Lung (tissue), 12 donors: ENCODE measurements around the gene ALDH18A1. TPM values are rescaled to one million over a fixed set of nuclear protein-coding genes. Genes with fewer than 3 reads are reported as not detected.
"Not testable (repeated sequence)": the region's sequence is repeated elsewhere in the genome, so short reads cannot be mapped to it uniquely, and the experiment has no call there.

ENCODE experiments used
- ATAC-seq: fragments of 200-7000 bp; cut with Tn5 transposase; one replicate; pipeline ENCODE4 v1.9.1; 2020; ENCODE audit warnings: moderate number of reproducible peaks; ENCODE audit not compliant: insufficient read depth, low FRiP score
- DNase-seq, 3 donors: peaks; one replicate each; pipeline ENCODE4 v3.0.0-alpha.2; 2013 to 2017
- H3K27ac ChIP-seq, 2 donors: one replicate each; pipeline ENCODE4 v1.5.1; 2013; ENCODE audit warnings: mild to moderate bottlenecking in 2 of 2, moderate library complexity in 2 of 2, control low read depth in 1 of 2, inconsistent platforms in 1 of 2, low read depth in 1 of 2, low read length in 1 of 2
- H3K27me3 ChIP-seq, 3 donors: one replicate each; pipeline ENCODE4 v1.5.1; 2013; ENCODE audit warnings: low read length in 2 of 3; ENCODE audit not compliant: control insufficient read depth in 3 of 3, insufficient read depth in 3 of 3
- H3K36me3 ChIP-seq, 4 donors: one replicate each; pipeline ENCODE4 v1.5.1; 2013; ENCODE audit warnings: low read length in 4 of 4, mild to moderate bottlenecking in 1 of 4, moderate library complexity in 1 of 4; ENCODE audit not compliant: control insufficient read depth in 4 of 4, insufficient read depth in 4 of 4
- H3K4me1 ChIP-seq, 5 donors: one replicate each; pipeline ENCODE4 v1.5.1; 2013; ENCODE audit warnings: low read length in 5 of 5, mild to moderate bottlenecking in 2 of 5, moderate library complexity in 1 of 5; ENCODE audit not compliant: control insufficient read depth in 5 of 5, insufficient read depth in 5 of 5
- H3K4me3 ChIP-seq: one replicate; pipeline ENCODE4 v1.5.1; 2013; ENCODE audit warnings: mild to moderate bottlenecking, control low read depth, moderate library complexity
- H3K9ac ChIP-seq, 2 donors: one replicate each; pipeline ENCODE4 v1.5.1; 2013; ENCODE audit warnings: low read length in 2 of 2, control low read depth in 1 of 2; ENCODE audit not compliant: insufficient read depth in 1 of 2
- H3K9me3 ChIP-seq, 4 donors: one replicate each; pipeline ENCODE4 v1.5.1; 2013; ENCODE audit warnings: low read length in 3 of 4, mild to moderate bottlenecking in 1 of 4, moderate library complexity in 1 of 4; ENCODE audit not compliant: control insufficient read depth in 4 of 4, insufficient read depth in 3 of 4
- WGBS, 2 donors: extraction: QIAGEN DNeasy Blood & Tissue Kit; methylation state at CpG; one replicate each; pipeline ENCODE4 v1.1.7; 2013; 5-methylcytosine and 5-hydroxymethylcytosine counted together
- polyA plus RNA-seq, 2 donors: library from polyadenylated mRNA; stranded (reverse); fragments of 200-250 nt; gene quantifications; one replicate each; pipeline ENCODE4 v1.2.1, GENCODE V29; 2013
- total RNA-seq, 2 donors: library from RNA; depleted of rRNA in 1 of 2; stranded (reverse); fragments of >200 nt in 1 of 2; gene quantifications; one replicate each; pipeline ENCODE4 v1.2.1, GENCODE V29; 2014 to 2021
- TF ChIP-seq, protein P1 (sequence below): IDR thresholded peaks from 2 replicates; pipeline ENCODE4 v1.5.1; 2012; ENCODE audit warnings: mild to moderate bottlenecking; ENCODE audit errors: control extremely low read depth, extremely low read depth
- donor health status: control.
- donor health status: control.
- donor health status: Bipolar disorder and iron deficiency.
- donor health status: healthy.
- donor health status: DM: yes; HTN: yes; CAD: no.

The ALDH18A1 gene
- total and polyA plus RNA-seq, 4 donors, result 12.6 to 44.5 (median 30.2) TPM

DNA sequence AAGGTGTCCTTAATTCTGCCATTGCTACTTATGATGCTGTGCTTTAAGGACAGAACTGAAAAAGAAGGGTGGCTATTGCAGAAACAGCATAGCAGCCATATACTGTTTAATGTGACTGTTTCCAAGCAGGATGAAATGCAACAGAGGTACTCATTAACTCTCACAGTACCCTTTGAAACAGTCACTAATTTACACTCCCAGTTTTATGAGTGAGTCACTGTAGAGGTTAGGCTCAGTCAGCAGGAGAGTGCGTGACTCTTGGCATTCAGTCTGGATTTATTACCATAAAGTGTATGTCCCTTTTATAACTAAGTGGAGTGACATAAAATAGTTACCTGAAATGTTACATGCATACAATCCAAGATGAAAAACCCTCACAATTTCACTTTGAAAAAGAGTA is 27.7 kb downstream of the ALDH18A1 start:
- H3K27me3 ChIP-seq, result no peaks in the 10 kb centered on the region
- peaks cover 16 to 53% (median 34%) of the 10 kb centered on the region in 4 donors for H3K36me3 ChIP-seq
- no peak for DNase-seq
- H3K4me1 ChIP-seq, result no peaks in the 10 kb centered on the region
- WGBS, 2 donors, result 92 to 95% methylated on average over 1 of the region's 1 CpG
- TF ChIP-seq, protein P1, sequence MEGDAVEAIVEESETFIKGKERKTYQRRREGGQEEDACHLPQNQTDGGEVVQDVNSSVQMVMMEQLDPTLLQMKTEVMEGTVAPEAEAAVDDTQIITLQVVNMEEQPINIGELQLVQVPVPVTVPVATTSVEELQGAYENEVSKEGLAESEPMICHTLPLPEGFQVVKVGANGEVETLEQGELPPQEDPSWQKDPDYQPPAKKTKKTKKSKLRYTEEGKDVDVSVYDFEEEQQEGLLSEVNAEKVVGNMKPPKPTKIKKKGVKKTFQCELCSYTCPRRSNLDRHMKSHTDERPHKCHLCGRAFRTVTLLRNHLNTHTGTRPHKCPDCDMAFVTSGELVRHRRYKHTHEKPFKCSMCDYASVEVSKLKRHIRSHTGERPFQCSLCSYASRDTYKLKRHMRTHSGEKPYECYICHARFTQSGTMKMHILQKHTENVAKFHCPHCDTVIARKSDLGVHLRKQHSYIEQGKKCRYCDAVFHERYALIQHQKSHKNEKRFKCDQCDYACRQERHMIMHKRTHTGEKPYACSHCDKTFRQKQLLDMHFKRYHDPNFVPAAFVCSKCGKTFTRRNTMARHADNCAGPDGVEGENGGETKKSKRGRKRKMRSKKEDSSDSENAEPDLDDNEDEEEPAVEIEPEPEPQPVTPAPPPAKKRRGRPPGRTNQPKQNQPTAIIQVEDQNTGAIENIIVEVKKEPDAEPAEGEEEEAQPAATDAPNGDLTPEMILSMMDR, result no peak
- no peaks in the 10 kb centered on the region for H3K9me3 ChIP-seq
- H3K4me3 ChIP-seq, result no peak overlapping the region
- no peak overlapping the region for H3K27ac ChIP-seq
- H3K9ac ChIP-seq, result no peak overlapping the region
- ATAC-seq, result no peak

DNA sequence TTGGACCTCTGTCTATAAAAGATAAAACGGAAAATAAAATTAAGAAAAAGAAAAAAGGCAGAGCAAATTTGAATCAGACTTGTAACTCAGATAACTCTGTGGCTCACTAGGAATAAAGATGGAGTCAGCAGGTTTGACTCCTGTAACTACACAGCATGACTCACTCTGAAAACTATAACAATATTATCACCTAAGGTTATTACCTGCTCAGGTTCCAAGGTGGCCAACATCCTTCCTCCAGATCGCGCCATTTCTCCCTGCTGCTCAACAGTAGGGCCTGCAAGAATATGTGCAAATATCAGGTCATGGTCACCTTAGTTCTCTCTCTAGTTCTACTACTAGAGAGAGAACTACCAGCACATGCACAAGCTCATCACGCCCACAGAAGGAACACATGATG is 30.0 kb downstream of the ALDH18A1 start:
- DNase-seq (no peak), ATAC-seq (no peak)
- H3K9me3 ChIP-seq, result no peaks in the 10 kb centered on the region
- no peaks in the 10 kb centered on the region for H3K4me1 ChIP-seq
- H3K9ac ChIP-seq, result no peak overlapping the region
- TF ChIP-seq, protein P1, result no peak
- H3K27ac ChIP-seq, result no peak overlapping the region
- H3K27me3 ChIP-seq, result no peaks in the 10 kb centered on the region
- WGBS, 2 donors, result 98% methylated on average over 4 of the region's 4 CpGs
- peaks cover 13 to 37% (median 21%) of the 10 kb centered on the region in 4 donors for H3K36me3 ChIP-seq
- no peak overlapping the region for H3K4me3 ChIP-seq

DNA sequence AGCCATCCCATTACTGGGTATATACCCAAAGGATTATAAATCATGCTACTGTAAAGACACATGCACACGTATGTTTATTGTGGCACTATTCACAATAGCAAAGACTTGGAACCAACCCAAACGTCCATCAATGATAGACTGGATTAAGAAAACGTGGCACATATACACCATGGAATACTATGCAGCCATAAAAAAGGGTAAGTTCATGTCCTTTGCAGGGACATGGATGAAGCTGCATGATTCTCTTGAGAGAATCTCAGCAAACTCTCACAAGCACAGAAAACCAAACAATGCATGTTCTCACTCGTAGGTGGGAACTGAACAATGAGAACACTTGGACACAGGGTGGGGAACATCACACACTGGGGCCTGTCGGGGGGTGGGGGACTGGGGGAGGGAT is 36.1 kb downstream of the ALDH18A1 start:
- peaks cover 19 to 30% (median 24%) of the 10 kb centered on the region in 4 donors for H3K36me3 ChIP-seq
- H3K9ac ChIP-seq, H3K4me1 ChIP-seq, ATAC-seq, H3K9me3 ChIP-seq, H3K27ac ChIP-seq, H3K4me3 ChIP-seq, DNase-seq, H3K27me3 ChIP-seq: not testable (repeated sequence)
- WGBS, 2 donors, result 91 to 97% methylated on average over 5 of the region's 5 CpGs

DNA sequence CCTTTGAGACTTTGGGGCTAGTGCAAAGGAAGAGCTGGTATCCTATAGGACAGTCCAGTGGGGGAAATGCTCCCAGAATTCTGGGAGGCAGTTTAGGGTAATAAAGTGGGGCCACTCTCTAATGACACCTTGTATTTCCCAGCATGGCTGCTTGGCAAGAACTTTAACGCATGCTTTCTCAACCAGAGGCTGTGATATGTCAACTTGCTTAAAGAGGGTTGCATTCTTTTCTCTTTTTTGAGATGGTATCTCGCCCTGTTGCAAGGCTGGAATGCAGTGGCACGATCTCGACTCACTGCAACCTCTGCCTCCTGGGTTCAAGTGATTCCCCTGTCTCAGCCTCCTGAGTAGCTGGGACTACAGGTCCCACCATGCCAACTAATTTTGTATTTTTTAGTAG is 38.4 kb downstream of the ALDH18A1 start:
- TF ChIP-seq, protein P1, result no peak
- WGBS, 2 donors, result 88 to 95% methylated on average over 4 of the region's 4 CpGs
- no peak for DNase-seq
- H3K27me3 ChIP-seq, result no peaks in the 10 kb centered on the region
- no peaks in the 10 kb centered on the region for H3K9me3 ChIP-seq
- H3K9ac ChIP-seq, result no peak overlapping the region
- no peak overlapping the region for H3K4me3 ChIP-seq
- no peaks in the 10 kb centered on the region for H3K4me1 ChIP-seq
- no peak overlapping the region for H3K27ac ChIP-seq
- ATAC-seq, result no peak
- H3K36me3 ChIP-seq, result peaks cover 19 to 34% (median 29%) of the 10 kb centered on the region in 4 donors
